WERI-Rb-1 (cell line): ENCODE data around the gene CMPK1.
A peak's percentile ranks its signal among the peaks of the same experiment; 100 is the strongest.

ENCODE experiments used
- DNase-seq: peaks from one replicate; pipeline ENCODE4 v3.0.0-alpha.2; 2020
- H3K27ac ChIP-seq: fragments of 250-450 bp; sonication (Bioruptor Pico); 2 replicates; pipeline ENCODE4 v1.5.1; 2020; ENCODE audit warnings: mild to moderate bottlenecking, moderate library complexity
- H3K27me3 ChIP-seq: fragments of 250-450 bp; sonication (Bioruptor Pico); 2 replicates; pipeline ENCODE4 v1.5.1; 2021; ENCODE audit warnings: mild to moderate bottlenecking, low read depth, moderate library complexity; ENCODE audit not compliant: insufficient read depth, severe bottlenecking
- H3K36me3 ChIP-seq: fragments of 250-450 bp; sonication (Bioruptor Pico); 2 replicates; pipeline ENCODE4 v1.5.1; 2020; ENCODE audit warnings: mild to moderate bottlenecking, moderate library complexity
- H3K4me3 ChIP-seq: 2 replicates; pipeline ENCODE4 v1.5.1; 2011; ENCODE audit warnings: low read depth, mild to moderate bottlenecking, control low read depth, low read length
- H3K9me3 ChIP-seq: fragments of 250-450 bp; sonication (Bioruptor Pico); 2 replicates; pipeline ENCODE4 v1.5.1; 2021; ENCODE audit warnings: mild to moderate bottlenecking, moderate library complexity; ENCODE audit not compliant: severe bottlenecking
- TF ChIP-seq, protein P1 (sequence below): IDR thresholded peaks from 2 replicates; pipeline ENCODE4 v1.5.1; 2011; ENCODE audit warnings: low read depth, mild to moderate bottlenecking, control low read depth, inconsistent platforms, low read length

CMPK1 gene

DNA sequence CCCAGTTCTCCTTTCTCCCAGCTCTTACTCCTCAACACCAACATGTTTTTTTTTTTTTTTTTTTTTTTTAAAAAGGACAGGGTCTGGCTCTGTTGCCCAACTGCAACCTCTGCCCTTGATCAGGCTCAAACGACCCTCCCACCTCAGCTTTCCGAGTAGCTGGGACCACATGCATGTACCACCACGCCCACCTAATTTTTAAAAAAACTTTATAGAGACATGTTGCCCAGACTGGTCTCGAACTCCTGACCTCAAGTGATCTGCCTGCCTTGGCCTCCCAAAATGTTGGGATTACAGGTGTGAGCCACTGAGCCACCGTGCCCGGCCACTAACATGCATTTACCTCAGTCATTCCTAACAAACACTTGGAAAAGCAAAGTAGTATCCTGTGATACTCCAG, 51.4 kb downstream of the CMPK1 start:
- DNase-seq, result no peak
- Histone ChIP-seq H3K27ac (no peak overlapping the region), H3K27me3 (no peaks in the 10 kb centered on the region), H3K36me3 (peaks cover 4% of the 10 kb centered on the region), H3K4me3 (no peak overlapping the region), H3K9me3 (no peaks in the 10 kb centered on the region)
- TF ChIP-seq, protein P1, sequence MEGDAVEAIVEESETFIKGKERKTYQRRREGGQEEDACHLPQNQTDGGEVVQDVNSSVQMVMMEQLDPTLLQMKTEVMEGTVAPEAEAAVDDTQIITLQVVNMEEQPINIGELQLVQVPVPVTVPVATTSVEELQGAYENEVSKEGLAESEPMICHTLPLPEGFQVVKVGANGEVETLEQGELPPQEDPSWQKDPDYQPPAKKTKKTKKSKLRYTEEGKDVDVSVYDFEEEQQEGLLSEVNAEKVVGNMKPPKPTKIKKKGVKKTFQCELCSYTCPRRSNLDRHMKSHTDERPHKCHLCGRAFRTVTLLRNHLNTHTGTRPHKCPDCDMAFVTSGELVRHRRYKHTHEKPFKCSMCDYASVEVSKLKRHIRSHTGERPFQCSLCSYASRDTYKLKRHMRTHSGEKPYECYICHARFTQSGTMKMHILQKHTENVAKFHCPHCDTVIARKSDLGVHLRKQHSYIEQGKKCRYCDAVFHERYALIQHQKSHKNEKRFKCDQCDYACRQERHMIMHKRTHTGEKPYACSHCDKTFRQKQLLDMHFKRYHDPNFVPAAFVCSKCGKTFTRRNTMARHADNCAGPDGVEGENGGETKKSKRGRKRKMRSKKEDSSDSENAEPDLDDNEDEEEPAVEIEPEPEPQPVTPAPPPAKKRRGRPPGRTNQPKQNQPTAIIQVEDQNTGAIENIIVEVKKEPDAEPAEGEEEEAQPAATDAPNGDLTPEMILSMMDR, result no peak

DNA sequence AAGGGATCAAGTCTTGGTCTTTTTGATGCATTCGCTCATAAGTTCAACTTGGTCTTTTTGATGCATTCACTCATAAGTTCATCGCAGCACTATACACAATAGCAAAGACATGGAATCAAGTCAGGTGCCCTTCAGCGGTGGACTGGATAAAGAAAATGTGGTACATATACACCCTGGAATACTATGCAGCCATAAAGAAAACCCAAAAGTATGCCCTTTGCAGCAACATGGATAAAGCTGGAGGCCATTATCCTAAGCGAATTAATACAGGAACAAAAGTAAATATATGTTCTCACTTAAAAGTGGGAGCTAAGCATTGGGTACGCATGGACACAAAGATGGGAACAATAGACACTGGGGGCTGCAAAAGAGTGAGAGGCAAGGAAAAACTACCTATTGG, 52.7 kb downstream of the CMPK1 start:
- Histone ChIP-seq H3K27ac (no peak overlapping the region), H3K9me3 (no peaks in the 10 kb centered on the region), H3K36me3 (no peaks in the 10 kb centered on the region; the same call in 1 of the 2 replicates), H3K4me3 (no peak overlapping the region), H3K27me3 (no peaks in the 10 kb centered on the region)
- no peak for DNase-seq
- TF ChIP-seq, protein P1, result no peak

DNA sequence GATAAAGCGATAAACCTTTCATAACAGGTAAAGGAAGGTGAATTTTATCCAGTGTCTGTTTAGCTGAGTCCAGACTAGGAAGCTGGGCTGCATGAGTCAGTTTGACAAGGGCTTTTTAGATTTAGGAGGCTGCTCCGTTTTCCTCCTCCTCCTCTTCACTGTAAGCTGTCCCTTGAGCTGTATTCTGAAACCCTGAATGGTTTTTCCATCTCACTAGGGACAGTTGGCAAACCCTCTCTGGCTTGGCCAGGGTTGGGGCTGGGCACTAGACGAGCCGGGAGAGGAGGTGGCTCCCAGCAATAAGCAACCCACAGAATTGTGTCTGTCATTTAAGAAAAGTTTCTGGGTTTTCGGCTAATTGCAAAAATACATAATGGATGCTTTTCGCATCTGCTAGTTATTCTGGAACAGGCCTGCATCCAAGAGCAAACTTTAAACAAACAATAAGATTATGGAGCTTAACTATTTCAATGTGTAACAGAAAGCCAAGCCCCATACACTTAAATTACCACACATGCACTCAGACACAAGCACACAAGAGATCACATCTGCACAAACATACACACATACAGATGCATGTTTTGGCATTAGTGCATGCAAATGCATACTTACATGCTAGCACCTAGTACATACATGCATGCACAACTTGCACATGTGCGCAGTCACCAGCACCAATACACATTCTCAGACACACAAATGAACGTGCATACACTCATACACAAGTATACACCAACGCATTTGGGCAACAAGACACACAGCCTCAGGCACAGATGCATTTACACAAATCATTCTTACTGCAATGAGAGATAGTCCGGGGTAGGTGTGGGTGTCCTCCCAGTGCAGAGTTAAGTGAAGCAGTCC, 54.7 kb downstream of the CMPK1 start:
- H3K36me3 ChIP-seq, result no peaks in the 10 kb centered on the region
- DNase-seq, result no peak
- H3K9me3 ChIP-seq, result no peaks in the 10 kb centered on the region
- H3K4me3 ChIP-seq, result no peak overlapping the region
- no peaks in the 10 kb centered on the region for H3K27me3 ChIP-seq
- TF ChIP-seq, protein P1, result no peak
- H3K27ac ChIP-seq, result no peak overlapping the region

DNA sequence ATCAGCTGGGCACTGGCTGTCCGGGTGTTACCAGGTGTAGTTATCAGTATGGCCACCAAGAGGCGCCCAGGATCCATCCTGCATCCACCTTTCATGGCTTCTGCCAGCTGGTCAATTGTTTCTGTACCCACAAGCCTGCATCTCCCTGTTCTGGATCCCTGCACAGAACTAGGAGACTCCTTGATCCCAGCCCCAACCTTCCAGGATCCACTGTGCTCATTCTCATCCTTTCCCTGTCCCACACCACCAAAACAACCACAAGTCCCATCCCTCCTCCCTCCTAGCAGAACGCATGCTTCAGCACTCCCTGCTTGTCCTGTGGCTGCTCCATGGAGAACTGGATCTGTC, 55.3 kb downstream of the CMPK1 start:
- Histone ChIP-seq H3K27me3 (no peaks in the 10 kb centered on the region), H3K36me3 (no peaks in the 10 kb centered on the region), H3K9me3 (no peaks in the 10 kb centered on the region), H3K4me3 (no peak overlapping the region), H3K27ac (no peak overlapping the region)
- DNase-seq, result peak; percentile 79
- TF ChIP-seq, protein P1, result peak; percentile 97

DNA sequence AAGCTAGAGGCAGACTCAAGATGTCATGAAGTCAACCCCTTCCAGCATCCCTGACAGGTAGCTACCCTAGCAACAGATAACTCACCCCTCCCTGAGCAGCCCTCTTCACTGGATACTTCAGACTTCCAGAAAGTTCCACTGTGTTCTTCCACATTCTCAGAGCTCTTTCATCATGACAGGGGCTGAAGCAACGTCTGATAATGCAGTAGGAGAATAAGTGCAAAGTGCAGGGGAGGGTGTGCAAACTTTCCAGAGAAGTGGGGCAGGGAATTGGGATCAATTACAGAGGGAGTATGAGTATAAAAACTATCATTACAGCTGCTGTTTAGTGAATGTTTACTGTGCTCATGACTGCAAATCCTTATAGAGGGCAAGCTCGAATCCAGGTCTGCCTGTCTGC, 56.1 kb downstream of the CMPK1 start:
- Histone ChIP-seq H3K27ac (no peak overlapping the region), H3K27me3 (no peaks in the 10 kb centered on the region), H3K9me3 (no peaks in the 10 kb centered on the region), H3K36me3 (no peaks in the 10 kb centered on the region), H3K4me3 (no peak overlapping the region)
- TF ChIP-seq, protein P1, result no peak
- DNase-seq, result no peak

DNA sequence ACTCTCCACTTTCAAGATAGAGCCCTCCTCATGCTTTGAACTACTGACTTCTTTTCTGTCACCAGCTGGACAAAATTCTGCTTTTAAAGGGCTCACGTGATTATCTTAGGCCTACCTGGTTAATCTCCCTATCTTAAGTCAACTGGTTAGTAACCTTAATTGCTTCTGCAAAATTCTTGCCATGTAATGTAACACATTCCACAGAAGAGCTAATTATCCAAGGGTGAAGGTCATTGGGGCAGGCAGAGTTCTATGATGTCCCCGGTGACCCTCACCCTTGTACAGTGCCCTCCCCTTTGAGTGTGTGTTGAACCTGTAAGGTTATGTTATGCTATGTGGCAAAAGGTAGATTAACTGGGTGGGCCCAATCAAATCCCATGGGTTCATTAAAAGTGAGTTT, 57.3 kb downstream of the CMPK1 start:
- no peak for DNase-seq
- Histone ChIP-seq H3K36me3 (no peaks in the 10 kb centered on the region), H3K27me3 (no peaks in the 10 kb centered on the region), H3K4me3 (no peak overlapping the region), H3K27ac (no peak overlapping the region), H3K9me3 (no peaks in the 10 kb centered on the region)
- TF ChIP-seq, protein P1, result no peak
